GM10248 (cell line): ENCODE data around the gene KATNB1.

Source experiments
- CTCF ChIA-PET: fragments of 300-600 bp; sonication (Branson Sonifier 250); formaldehyde crosslinking; extraction: SDS; loops from one replicate; lab custom pipeline; 2021; ENCODE audit warnings: antibody characterized with exemption; lab: Yijun Ruan, JAX
- POLR2A ChIA-PET: fragments of 350-650 bp; sonication (Branson Sonifier 250); formaldehyde crosslinking; extraction: SDS; loops from one replicate; lab custom pipeline; 2020; ENCODE audit warnings: antibody characterized with exemption; lab: Yijun Ruan, JAX
- DNase-seq: peaks from one replicate; pipeline ENCODE4 v3.0.0; 2012; ENCODE audit errors: extremely low spot score
- CTCF ChIP-seq: IDR thresholded peaks from 2 replicates; pipeline ENCODE4 v1.5.1; 2012; ENCODE audit warnings: mild to moderate bottlenecking, low read depth; ENCODE audit errors: extremely low read depth, missing control alignments, control extremely low read depth

The KATNB1 gene

GRCh38 chr16:57757326-57757786 is 21.8 kb downstream of the KATNB1 start:
- DNase-seq = peak; percentile 95
- peak; percentile 97 for TF ChIP-seq CTCF
- ChIA-PET POLR2A (no interaction called here), CTCF (interaction anchor here (0.9 to 3.2 kb wide), 28 partner anchors 9 to 999 kb away, joined by 3 to 21 read pairs (median 4); partner anchors contain the start of genes KATNB1, KIFC3, POLR2C and USB1)

GRCh38 chr16:57757883-57758282 is 22.3 kb downstream of the KATNB1 start:
- POLR2A ChIA-PET = no interaction called here
- CTCF ChIA-PET = interaction anchor here (0.9 to 3.2 kb wide), 24 partner anchors 9 to 998 kb away, joined by 3 to 21 read pairs (median 4); partner anchors contain the start of genes KATNB1, KIFC3, USB1 and ZNF319

GRCh38 chr16:57758331-57759117 is 23.0 kb downstream of the KATNB1 start:
- TF ChIP-seq CTCF = no peak
- ChIA-PET POLR2A (no interaction called here), CTCF (interaction anchor here (0.9 to 3.2 kb wide), 21 partner anchors 9 to 242 kb away, joined by 3 to 21 read pairs (median 5); partner anchors contain the start of genes KATNB1, KIFC3, USB1 and ZNF319)
- DNase-seq = no peak

More at GRCh38 chr16:57757883-57758282, 22.3 kb downstream of the KATNB1 start:
- DNase-seq = no peak
- TF ChIP-seq CTCF = no peak

GRCh38 chr16:57759131-57759530 is 23.6 kb downstream of the KATNB1 start:
- ChIA-PET CTCF (interaction anchor here (1.2 kb wide), 1 partner anchor 13 kb away, joined by 6 read pairs; no protein-coding TSS in a partner anchor), POLR2A (no interaction called here)
- TF ChIP-seq CTCF = no peak
- no peak for DNase-seq

- DNase-seq = no peak
- no peak for TF ChIP-seq CTCF
- ChIA-PET CTCF (interaction anchor here (0.9 to 1.2 kb wide), 2 partner anchors 14 to 17 kb away, joined by 3 to 6 read pairs; no protein-coding TSS in a partner anchor), POLR2A (no interaction called here)
These were observed 24.2 kb downstream of the KATNB1 start for GRCh38 chr16:57759541-57760356.
